ENCODE results near the gene MCL1.

- TF ChIP-seq EZH2 (IDR thresholded peaks at IDR 0.05; ENCODE audit: borderline replicate concordance, low read depth, low read length, poor library complexity, severe bottlenecking) (no peak), CTCF (conservative IDR thresholded peaks at IDR 0.05; ENCODE audit: low read depth, low read length) (no peak)
These were observed 6.3 kb downstream of the MCL1 start for GRCh38 chr1:150572918-150573647.

Data from A673 (cell line).